T-cell (primary cell): ENCODE results near the gene NR5A2. TPM values are rescaled to one million over a fixed set of nuclear protein-coding genes. Genes with fewer than 3 reads are reported as not detected.

Source experiments
- ATAC-seq, 4 experiments: fragments of 200-7000 bp in 3 of 4; fragments of 150-1000 bp in 1 of 4; cut with Tn5 transposase; replicated peaks in 1 of 4; 1 replicate in 3 of 4; 2 replicates in 1 of 4; pipeline ENCODE4 v1.10.0; 2021; ENCODE audit warnings: moderate library complexity in 3 of 4, mild to moderate bottlenecking in 2 of 4, moderate number of reproducible peaks in 1 of 4
- CTCF ChIA-PET, 2 donors: fragments of 300-600 bp; sonication (Branson Sonifier 250); formaldehyde crosslinking; loops; one replicate each; lab custom pipeline; 2022; ENCODE audit warnings: antibody characterized with exemption in 2 of 2; lab: Charles Lee
- POLR2A ChIA-PET, 2 donors: fragments of 300-600 bp; sonication (Branson Sonifier 250); formaldehyde crosslinking; loops; one replicate each; lab custom pipeline; 2022; ENCODE audit warnings: antibody characterized with exemption in 2 of 2; lab: Charles Lee
- DNase-seq, 35 experiments: peaks; one replicate each; pipeline versions ENCODE4 v3.0.0 to v3.0.0-alpha.2; 2013 to 2023
- H3K27ac ChIP-seq: one replicate; pipeline ENCODE4 v1.5.1; 2013; ENCODE audit warnings: low read length
- H3K27me3 ChIP-seq, 2 experiments: replicated peaks in 1 of 2; 1 replicate in 1 of 2; 2 replicates in 1 of 2; pipeline versions ENCODE4 v1.6.1 to v1.7.0; 2013; ENCODE audit warnings: low read length in 1 of 2, mixed read lengths in 1 of 2; ENCODE audit not compliant: control insufficient read depth in 2 of 2, insufficient read depth in 2 of 2; ENCODE audit errors: extremely low read depth in 1 of 2
- H3K36me3 ChIP-seq, 2 donors: 1 replicate in 1 of 2; 2 replicates in 1 of 2; pipeline versions ENCODE4 v1.6.1 to v1.7.0; 2013; ENCODE audit warnings: low read length in 1 of 2; ENCODE audit not compliant: control insufficient read depth in 2 of 2, insufficient read depth in 1 of 2; ENCODE audit errors: extremely low read depth in 1 of 2
- H3K4me1 ChIP-seq, 2 experiments: 1 replicate in 1 of 2; 2 replicates in 1 of 2; pipeline versions ENCODE4 v1.6.1 to v1.7.0; 2013; ENCODE audit warnings: low read length in 2 of 2, mixed read lengths in 1 of 2; ENCODE audit not compliant: insufficient read depth in 2 of 2, control insufficient read depth in 1 of 2; ENCODE audit errors: extremely low read depth in 1 of 2
- H3K4me3 ChIP-seq, 2 donors: 1 replicate in 1 of 2; 2 replicates in 1 of 2; pipeline versions ENCODE4 v1.5.1 to v1.7.0; 2013; ENCODE audit warnings: mild to moderate bottlenecking in 2 of 2, low read length in 1 of 2, moderate library complexity in 1 of 2; ENCODE audit not compliant: control insufficient read depth in 1 of 2; ENCODE audit errors: extremely low read depth in 1 of 2
- H3K9me3 ChIP-seq: 2 replicates; pipeline ENCODE4 v1.7.0; 2013
- H3K27ac Mint-ChIP-seq, 2 donors: one replicate each; pipeline ENCODE4 v1.8.0; 2020 to 2021; ENCODE audit warnings: mild to moderate bottlenecking in 2 of 2, mixed read lengths in 2 of 2
- H3K27me3 Mint-ChIP-seq, 2 donors: one replicate each; pipeline ENCODE4 v1.8.0; 2021 to 2022; ENCODE audit warnings: mixed read lengths in 2 of 2
- H3K36me3 Mint-ChIP-seq: one replicate; pipeline ENCODE4 v1.8.0; 2021; ENCODE audit warnings: mixed read lengths
- H3K4me1 Mint-ChIP-seq, 3 donors: one replicate each; pipeline ENCODE4 v1.8.0; 2020 to 2022; ENCODE audit warnings: mixed read lengths in 3 of 3, mild to moderate bottlenecking in 1 of 3
- H3K4me3 Mint-ChIP-seq, 3 donors: one replicate each; pipeline ENCODE4 v1.8.0; 2020 to 2022; ENCODE audit warnings: mild to moderate bottlenecking in 3 of 3, mixed read lengths in 3 of 3, moderate library complexity in 3 of 3
- H3K9me3 Mint-ChIP-seq, 3 donors: one replicate each; pipeline ENCODE4 v1.8.0; 2020 to 2022; ENCODE audit warnings: mixed read lengths in 3 of 3
- WGBS: methylation state at CpG from one replicate; pipeline ENCODE4 v1.1.5; 2013; ENCODE audit warnings: missing lambda C conversion rate; ENCODE audit not compliant: insufficient coverage; 5-methylcytosine and 5-hydroxymethylcytosine counted together
- total RNA-seq, 35 experiments: library from RNA in 6 of 35; stranded (reverse) in 6 of 35; fragments of 120-200 nt in 1 of 35; gene quantifications; one replicate each; pipeline versions ENCODE4 v1.2.1 to v1.2.4 and lab custom pipeline; 2013 to 2026

Gene NR5A2
- total RNA-seq, 5 donors from 2014 or later (not counting 1 experiment from before 2014, with no cell fraction given): 0.15 to 0.19 TPM; not detected in 3

GRCh38 chr1:199995096-199995685 is 32.3 kb upstream of the NR5A2 start:
- no peaks in the 10 kb centered on the region for H3K36me3 ChIP-seq
- no peaks in the 10 kb centered on the region for H3K9me3 Mint-ChIP-seq
- ChIA-PET CTCF (interaction anchor here in 1 of 2 donors (0.7 kb wide), 1 partner anchor 677 kb away, joined by 3 read pairs; no protein-coding TSS in a partner anchor), POLR2A (interaction anchor here in 1 of 2 donors (0.5 kb wide), 1 partner anchor 540 kb away, joined by 7 read pairs; no protein-coding TSS in a partner anchor)
- H3K4me3 ChIP-seq: no peak overlapping the region
- WGBS: 0% methylated on average over 1 of the region's 3 CpGs
- H3K4me1 ChIP-seq: no peaks in the 10 kb centered on the region
- no peaks in the 10 kb centered on the region for H3K36me3 Mint-ChIP-seq
- H3K4me1 Mint-ChIP-seq: no peaks in the 10 kb centered on the region
- H3K9me3 ChIP-seq: no peaks in the 10 kb centered on the region
- H3K27ac Mint-ChIP-seq: no peak overlapping the region
- no peak for DNase-seq
- ATAC-seq: no peak
- no peak overlapping the region for H3K27ac ChIP-seq
- peaks cover 2 to 3% of the 10 kb centered on the region in 2 donors for H3K27me3 Mint-ChIP-seq
- H3K27me3 ChIP-seq: peaks cover 0 to 8% of the 10 kb centered on the region in 2 experiments
- H3K4me3 Mint-ChIP-seq: no peak overlapping the region

GRCh38 chr1:200005165-200005564 is 22.3 kb upstream of the NR5A2 start:
- ATAC-seq: no peak
- WGBS: 89% methylated on average over 3 of the region's 6 CpGs
- Mint-ChIP-seq H3K9me3 (no peaks in the 10 kb centered on the region), H3K4me3 (no peak overlapping the region), H3K36me3 (no peaks in the 10 kb centered on the region), H3K27ac (no peak overlapping the region), H3K27me3 (peaks cover 5 to 7% of the 10 kb centered on the region in 2 donors), H3K4me1 (no peaks in the 10 kb centered on the region)
- Histone ChIP-seq H3K36me3 (no peaks in the 10 kb centered on the region), H3K27me3 (no peaks in the 10 kb centered on the region), H3K27ac (no peak overlapping the region), H3K4me3 (no peak overlapping the region), H3K9me3 (no peaks in the 10 kb centered on the region), H3K4me1 (no peaks in the 10 kb centered on the region)
- ChIA-PET CTCF (no interaction called here), POLR2A (interaction anchor here in 1 of 2 donors (0.5 kb wide), 1 partner anchor 626 kb away, joined by 4 read pairs; no protein-coding TSS in a partner anchor)
- DNase-seq: no peak

DNA sequence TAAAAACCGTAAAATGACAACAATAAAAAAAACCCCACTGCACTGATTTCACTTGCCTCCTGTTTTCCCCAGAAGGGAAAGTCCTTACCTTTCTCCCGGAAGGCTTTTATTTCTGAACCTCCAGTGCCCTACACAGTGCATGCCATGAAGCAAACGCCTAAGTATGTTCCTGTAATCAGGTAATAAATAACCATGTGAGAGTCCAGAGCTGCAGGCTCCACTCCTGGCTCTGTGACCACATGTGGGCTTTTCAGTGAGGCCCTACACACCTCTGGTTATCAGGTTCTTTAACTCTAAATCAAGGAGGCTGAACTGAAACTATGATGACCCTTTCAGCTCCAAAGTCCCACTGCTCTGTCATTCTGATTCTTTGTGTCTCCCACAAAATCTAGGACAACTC is 20.8 kb upstream of the NR5A2 start:
- ATAC-seq (no peak), DNase-seq (no peak)
- Mint-ChIP-seq H3K9me3 (no peaks in the 10 kb centered on the region), H3K27me3 (peaks cover 7 to 8% of the 10 kb centered on the region in 2 donors), H3K36me3 (no peaks in the 10 kb centered on the region), H3K4me3 (no peak overlapping the region), H3K4me1 (no peaks in the 10 kb centered on the region), H3K27ac (no peak overlapping the region)
- H3K36me3 ChIP-seq: no peaks in the 10 kb centered on the region
- POLR2A ChIA-PET: no interaction called here
- no peak overlapping the region for H3K4me3 ChIP-seq
- WGBS: 77% methylated on average over 2 of the region's 3 CpGs
- H3K4me1 ChIP-seq: no peaks in the 10 kb centered on the region
- H3K27ac ChIP-seq: no peak overlapping the region
- H3K27me3 ChIP-seq: no peaks in the 10 kb centered on the region
- no peaks in the 10 kb centered on the region for H3K9me3 ChIP-seq
- CTCF ChIA-PET: no interaction called here

- H3K27ac ChIP-seq: no peak overlapping the region
- Mint-ChIP-seq H3K9me3 (no peaks in the 10 kb centered on the region), H3K27ac (no peak overlapping the region), H3K4me3 (no peak overlapping the region), H3K27me3 (peaks cover 4 to 26% of the 10 kb centered on the region in 2 donors), H3K36me3 (no peaks in the 10 kb centered on the region), H3K4me1 (no peaks in the 10 kb centered on the region)
- ChIA-PET POLR2A (no interaction called here), CTCF (no interaction called here)
- no peaks in the 10 kb centered on the region for H3K36me3 ChIP-seq
- no peaks in the 10 kb centered on the region for H3K9me3 ChIP-seq
- WGBS: 100% methylated on average over 1 of the region's 2 CpGs
- DNase-seq (no peak), ATAC-seq (no peak)
- no peak overlapping the region for H3K4me3 ChIP-seq
- H3K27me3 ChIP-seq: peaks cover 0 to 9% of the 10 kb centered on the region in 2 experiments
- H3K4me1 ChIP-seq: no peaks in the 10 kb centered on the region
Observed at GRCh38 chr1:200015811-200016210, 11.7 kb upstream of the NR5A2 start.

- no peaks in the 10 kb centered on the region for H3K9me3 Mint-ChIP-seq
- H3K9me3 ChIP-seq: no peaks in the 10 kb centered on the region
- DNase-seq: no peak
- no peaks in the 10 kb centered on the region for H3K36me3 ChIP-seq
- H3K4me3 Mint-ChIP-seq: no peak overlapping the region
- peaks cover 0 to 14% of the 10 kb centered on the region in 2 experiments for H3K27me3 ChIP-seq
- ChIA-PET POLR2A (no interaction called here), CTCF (no interaction called here)
- no peak for ATAC-seq
- H3K27ac Mint-ChIP-seq: no peak overlapping the region
- H3K27ac ChIP-seq: no peak overlapping the region
- no CpG with 5 or more reads among the region's 1 CpG for WGBS
- no peaks in the 10 kb centered on the region for H3K4me1 Mint-ChIP-seq
- no peaks in the 10 kb centered on the region for H3K4me1 ChIP-seq
- H3K27me3 Mint-ChIP-seq: peaks cover 24% of the 10 kb centered on the region in 2 donors
- H3K36me3 Mint-ChIP-seq: no peaks in the 10 kb centered on the region
- H3K4me3 ChIP-seq: no peak overlapping the region
Observed at GRCh38 chr1:200021577-200022238, 5.8 kb upstream of the NR5A2 start.

DNA sequence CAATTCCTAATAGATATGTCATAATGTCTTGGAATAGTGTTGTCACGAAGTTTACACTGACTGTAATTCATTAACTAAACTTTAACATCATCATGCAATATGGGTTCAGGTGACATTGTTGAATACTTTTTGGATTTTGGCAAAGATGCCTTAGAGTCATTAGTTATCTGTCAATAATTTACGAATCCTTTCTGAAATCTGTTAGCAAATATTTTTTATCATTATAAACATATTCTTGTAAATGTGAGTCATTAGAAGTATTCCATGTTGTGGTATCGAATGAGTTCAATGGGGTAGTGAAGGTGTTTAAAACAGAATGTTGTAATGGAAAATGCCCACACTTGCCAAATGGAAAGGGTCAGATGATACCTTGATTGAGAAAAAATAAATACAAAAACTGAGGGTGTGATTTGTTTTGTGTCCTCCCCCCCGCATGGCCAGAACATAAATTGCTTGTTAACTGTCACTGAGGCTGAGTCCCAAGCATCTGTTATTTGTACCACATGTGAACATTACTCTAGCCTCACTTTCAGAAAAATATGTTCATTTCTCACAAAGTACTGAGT is 5.2 kb upstream of the NR5A2 start:
- ChIA-PET CTCF (interaction anchor here in 1 of 2 donors (0.6 kb wide), 1 partner anchor 31 kb away, joined by 4 read pairs; no protein-coding TSS in a partner anchor), POLR2A (no interaction called here)
- H3K4me1 Mint-ChIP-seq: no peaks in the 10 kb centered on the region
- no peak overlapping the region for H3K27ac Mint-ChIP-seq
- no peaks in the 10 kb centered on the region for H3K9me3 Mint-ChIP-seq
- Histone ChIP-seq H3K27me3 (peaks cover 3 to 14% of the 10 kb centered on the region in 2 experiments), H3K36me3 (no peaks in the 10 kb centered on the region), H3K9me3 (no peaks in the 10 kb centered on the region), H3K27ac (no peak overlapping the region), H3K4me1 (no peaks in the 10 kb centered on the region), H3K4me3 (no peak overlapping the region)
- H3K27me3 Mint-ChIP-seq: peaks cover 25 to 26% of the 10 kb centered on the region in 2 donors
- H3K36me3 Mint-ChIP-seq: no peaks in the 10 kb centered on the region
- ATAC-seq (no peak), DNase-seq (no peak)
- WGBS: 88% methylated on average over 1 of the region's 4 CpGs
- no peak overlapping the region for H3K4me3 Mint-ChIP-seq
